PC-3 (cell line): Measurements from ENCODE around the gene TAS1R1.

Experiments
- EZH2 ChIP-seq: fragments of 300-600 bp; sonication (generic); IDR thresholded peaks from one replicate; pipeline ENCODE4 v1.6.1; 2017; ENCODE audit warnings: antibody characterized with exemption, mild to moderate bottlenecking, low read length; ENCODE audit not compliant: unreplicated experiment
- EZH2phosphoT487 ChIP-seq: fragments of 300-600 bp; sonication (generic); IDR thresholded peaks from 2 replicates; pipeline ENCODE4 v1.6.1; 2018; ENCODE audit warnings: mild to moderate bottlenecking, antibody characterized with exemption, low read length, borderline replicate concordance

GRCh38 chr1:6602669-6603237 is 47.6 kb downstream of the TAS1R1 start, which contains the start of gene KLHL21:
- TF ChIP-seq EZH2: no peak
- TF ChIP-seq EZH2phosphoT487: no peak
